ENCODE measurements around the gene ATAT1.

- TF ChIP-seq CTCF (IDR thresholded peaks at IDR 0.05) (no peak), POLR2A (IDR thresholded peaks at IDR 0.05) (no peak)
These were observed 55.1 kb downstream of the ATAT1 start for GRCh38 chr6:30681766-30682142.
